Panc1 (cell line): ENCODE measurements around the gene SAXO2. TPM values are rescaled to one million over a fixed set of nuclear protein-coding genes. Genes with fewer than 3 reads are reported as not detected.
"Not testable (repeated sequence)": the region's sequence is repeated elsewhere in the genome, so short reads cannot be mapped to it uniquely, and the experiment has no call there.

ENCODE experiments used
- ATAC-seq: fragments of 200-7000 bp; cut with Tn5 transposase; 2 replicates; pipeline ENCODE4 v1.9.1; 2020; ENCODE audit warnings: mild to moderate bottlenecking, moderate library complexity
- BruUV-seq: library from RNA; stranded (reverse); fragments of 400-500 nt; replicated peaks from 2 replicates; lab custom pipeline; 2021; lab: Mats Ljungman, UMichigan
- CTCF ChIA-PET: fragments of 300-600 bp; sonication (Branson Sonifier 250); formaldehyde crosslinking; loops from one replicate; lab custom pipeline; 2022; ENCODE audit warnings: antibody characterized with exemption; lab: Charles Lee
- POLR2A ChIA-PET: fragments of 300-600 bp; sonication (Branson Sonifier 250); formaldehyde crosslinking; loops from one replicate; lab custom pipeline; 2022; ENCODE audit warnings: antibody characterized with exemption; lab: Charles Lee
- DNase-seq: peaks from one replicate; pipeline ENCODE4 v3.0.0-alpha.2; 2010; ENCODE audit warnings: low read depth, low spot score
- H3K27ac ChIP-seq: 2 replicates; pipeline ENCODE4 v1.5.1; 2011; ENCODE audit warnings: mild to moderate bottlenecking, low read length, inconsistent platforms
- H3K27me3 ChIP-seq: fragments of 200-500 bp; sonication (Bioruptor generic); 2 replicates; pipeline ENCODE4 v1.6.0; 2014; ENCODE audit warnings: low read length, inconsistent platforms; ENCODE audit not compliant: control insufficient read depth, insufficient read depth
- H3K36me3 ChIP-seq: fragments of 200-500 bp; sonication (Bioruptor generic); 2 replicates; pipeline ENCODE4 v1.5.1; 2014; ENCODE audit warnings: inconsistent platforms, mild to moderate bottlenecking, low read length, moderate library complexity; ENCODE audit not compliant: control insufficient read depth, insufficient read depth
- H3K4me1 ChIP-seq: 2 replicates; pipeline ENCODE4 v1.5.1; 2011; ENCODE audit warnings: inconsistent platforms, mild to moderate bottlenecking, low read length, moderate library complexity; ENCODE audit not compliant: control insufficient read depth, insufficient read depth
- H3K4me3 ChIP-seq, 2 experiments: 2 replicates each; pipeline ENCODE4 v1.5.1; 2011 to 2012; ENCODE audit warnings: low read depth in 2 of 2, low read length in 2 of 2, mild to moderate bottlenecking in 2 of 2, inconsistent platforms in 1 of 2, moderate library complexity in 1 of 2
- H3K9me3 ChIP-seq: fragments of 200-500 bp; sonication (Bioruptor generic); 2 replicates; pipeline ENCODE4 v1.5.1; 2014; ENCODE audit warnings: low read depth, mild to moderate bottlenecking, inconsistent platforms, low read length, moderate library complexity; ENCODE audit not compliant: control insufficient read depth, insufficient read depth
- POLR2AphosphoS5 ChIP-seq: IDR thresholded peaks from 2 replicates; pipeline ENCODE4 v1.6.1; 2012; ENCODE audit warnings: mild to moderate bottlenecking, low read depth, low read length, moderate library complexity
- SIN3A ChIP-seq: IDR thresholded peaks from 2 replicates; pipeline ENCODE4 v1.6.1; 2012; ENCODE audit warnings: low read depth, mild to moderate bottlenecking, low read length, moderate library complexity, borderline replicate concordance; ENCODE audit not compliant: insufficient read depth
- TCF7L2 ChIP-seq: IDR thresholded peaks from 2 replicates; pipeline ENCODE4 v1.6.1; 2011; ENCODE audit warnings: mild to moderate bottlenecking, low read depth, low read length, inconsistent platforms
- in situ Hi-C: cut with HindIII; loops from 2 replicates; pipeline ENCODE4 v1.10.0; 2016; ENCODE audit warnings: low sequenced_read_pairs, low pct_unique_long_range_greater_than_20kb
- intact Hi-C: fragments of 100-400 bp; cut with micrococcal nuclease; formaldehyde crosslinking; loops from one replicate; pipeline ENCODE4 v1.10.0; 2022; ENCODE audit not compliant: unreplicated experiment
- total RNA-seq: library from RNA; stranded (reverse); gene quantifications from one replicate; pipeline ENCODE4 v1.2.1, GENCODE V29; 2021; ENCODE audit not compliant: unreplicated experiment
- TF ChIP-seq, protein P1 (sequence below): fragments of 450-650 bp; IDR thresholded peaks from 2 replicates; pipeline ENCODE4 v1.5.1; 2017; ENCODE audit warnings: mild to moderate bottlenecking
- TF ChIP-seq, protein P2 (sequence below), 2 experiments: IDR thresholded peaks; 2 replicates each; pipeline ENCODE4 v1.6.1; 2011 to 2012; ENCODE audit warnings: low read depth in 2 of 2, control low read depth in 1 of 2, low read length in 1 of 2, mild to moderate bottlenecking in 1 of 2, moderate library complexity in 1 of 2; ENCODE audit not compliant: insufficient read depth in 1 of 2

SAXO2 gene
- total RNA-seq, 1 experiment from 2014 or later: 1.1 TPM

DNA sequence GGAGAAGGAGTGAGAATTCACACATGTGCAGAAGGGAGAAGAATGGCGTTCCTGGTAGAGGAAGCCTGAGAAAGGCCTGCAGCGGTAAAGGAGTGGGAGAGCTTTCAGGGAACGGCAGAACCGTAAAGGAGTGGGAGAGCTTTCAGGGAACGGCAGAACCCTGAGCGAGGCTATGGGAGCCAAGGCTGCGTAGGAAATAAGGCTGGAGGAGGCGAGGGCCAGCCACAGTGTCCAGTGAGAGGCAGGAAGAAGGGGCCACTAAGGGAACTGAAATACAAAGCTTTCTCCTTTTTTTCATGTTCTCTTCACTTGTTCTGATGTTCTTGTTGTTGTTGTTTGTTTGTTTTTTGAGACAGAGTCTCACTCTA, 45.1 kb downstream of the SAXO2 start:
- no peaks in the 10 kb centered on the region for H3K27me3 ChIP-seq
- intact Hi-C loops: no loop called here
- CTCF ChIA-PET: no interaction called here

DNA sequence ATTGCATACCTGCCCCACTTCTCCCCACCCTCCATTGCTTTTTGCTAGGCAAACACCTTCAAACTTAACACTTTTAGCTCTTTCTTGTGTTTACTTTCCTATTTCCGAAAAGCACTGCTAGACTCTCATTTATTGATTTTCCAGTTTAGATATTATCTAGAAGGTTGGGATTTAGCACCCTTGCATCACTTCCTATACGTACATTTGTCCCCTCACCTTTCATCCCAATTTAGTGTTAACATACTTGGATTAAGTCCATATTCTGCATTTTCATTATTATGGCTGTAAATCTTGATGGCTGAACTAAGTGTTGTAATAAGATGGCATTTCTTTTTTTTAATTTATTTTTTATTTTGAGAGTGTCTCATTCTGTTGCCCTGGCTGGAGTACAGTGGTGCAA, 47.2 kb downstream of the SAXO2 start:
- H3K36me3 ChIP-seq: no peaks in the 10 kb centered on the region
- H3K27me3 ChIP-seq: no peaks in the 10 kb centered on the region
- H3K9me3 ChIP-seq: no peaks in the 10 kb centered on the region
- POLR2A ChIA-PET: interaction anchor here (0.7 kb wide), 2 partner anchors 14 to 1046 kb away, joined by 3 to 7 read pairs; no protein-coding TSS in a partner anchor
- CTCF ChIA-PET: no interaction called here
- TF ChIP-seq POLR2AphosphoS5 (no peak), SIN3A (no peak), TCF7L2 (no peak)
- TF ChIP-seq, protein P1, sequence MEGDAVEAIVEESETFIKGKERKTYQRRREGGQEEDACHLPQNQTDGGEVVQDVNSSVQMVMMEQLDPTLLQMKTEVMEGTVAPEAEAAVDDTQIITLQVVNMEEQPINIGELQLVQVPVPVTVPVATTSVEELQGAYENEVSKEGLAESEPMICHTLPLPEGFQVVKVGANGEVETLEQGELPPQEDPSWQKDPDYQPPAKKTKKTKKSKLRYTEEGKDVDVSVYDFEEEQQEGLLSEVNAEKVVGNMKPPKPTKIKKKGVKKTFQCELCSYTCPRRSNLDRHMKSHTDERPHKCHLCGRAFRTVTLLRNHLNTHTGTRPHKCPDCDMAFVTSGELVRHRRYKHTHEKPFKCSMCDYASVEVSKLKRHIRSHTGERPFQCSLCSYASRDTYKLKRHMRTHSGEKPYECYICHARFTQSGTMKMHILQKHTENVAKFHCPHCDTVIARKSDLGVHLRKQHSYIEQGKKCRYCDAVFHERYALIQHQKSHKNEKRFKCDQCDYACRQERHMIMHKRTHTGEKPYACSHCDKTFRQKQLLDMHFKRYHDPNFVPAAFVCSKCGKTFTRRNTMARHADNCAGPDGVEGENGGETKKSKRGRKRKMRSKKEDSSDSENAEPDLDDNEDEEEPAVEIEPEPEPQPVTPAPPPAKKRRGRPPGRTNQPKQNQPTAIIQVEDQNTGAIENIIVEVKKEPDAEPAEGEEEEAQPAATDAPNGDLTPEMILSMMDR: no peak
- TF ChIP-seq, protein P2, sequence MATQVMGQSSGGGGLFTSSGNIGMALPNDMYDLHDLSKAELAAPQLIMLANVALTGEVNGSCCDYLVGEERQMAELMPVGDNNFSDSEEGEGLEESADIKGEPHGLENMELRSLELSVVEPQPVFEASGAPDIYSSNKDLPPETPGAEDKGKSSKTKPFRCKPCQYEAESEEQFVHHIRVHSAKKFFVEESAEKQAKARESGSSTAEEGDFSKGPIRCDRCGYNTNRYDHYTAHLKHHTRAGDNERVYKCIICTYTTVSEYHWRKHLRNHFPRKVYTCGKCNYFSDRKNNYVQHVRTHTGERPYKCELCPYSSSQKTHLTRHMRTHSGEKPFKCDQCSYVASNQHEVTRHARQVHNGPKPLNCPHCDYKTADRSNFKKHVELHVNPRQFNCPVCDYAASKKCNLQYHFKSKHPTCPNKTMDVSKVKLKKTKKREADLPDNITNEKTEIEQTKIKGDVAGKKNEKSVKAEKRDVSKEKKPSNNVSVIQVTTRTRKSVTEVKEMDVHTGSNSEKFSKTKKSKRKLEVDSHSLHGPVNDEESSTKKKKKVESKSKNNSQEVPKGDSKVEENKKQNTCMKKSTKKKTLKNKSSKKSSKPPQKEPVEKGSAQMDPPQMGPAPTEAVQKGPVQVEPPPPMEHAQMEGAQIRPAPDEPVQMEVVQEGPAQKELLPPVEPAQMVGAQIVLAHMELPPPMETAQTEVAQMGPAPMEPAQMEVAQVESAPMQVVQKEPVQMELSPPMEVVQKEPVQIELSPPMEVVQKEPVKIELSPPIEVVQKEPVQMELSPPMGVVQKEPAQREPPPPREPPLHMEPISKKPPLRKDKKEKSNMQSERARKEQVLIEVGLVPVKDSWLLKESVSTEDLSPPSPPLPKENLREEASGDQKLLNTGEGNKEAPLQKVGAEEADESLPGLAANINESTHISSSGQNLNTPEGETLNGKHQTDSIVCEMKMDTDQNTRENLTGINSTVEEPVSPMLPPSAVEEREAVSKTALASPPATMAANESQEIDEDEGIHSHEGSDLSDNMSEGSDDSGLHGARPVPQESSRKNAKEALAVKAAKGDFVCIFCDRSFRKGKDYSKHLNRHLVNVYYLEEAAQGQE (IDR thresholded peaks at IDR 0.05; ENCODE audit: insufficient read depth in 1 of 2, low read depth in 2 of 2, low read length in 1 of 2): no peak
- in situ Hi-C loops (no loop called here), intact Hi-C loops (no loop called here)
- no peak overlapping the region for H3K4me3 ChIP-seq
- ATAC-seq (no peak), DNase-seq (no peak)
- no peaks in the 10 kb centered on the region for H3K4me1 ChIP-seq
- no TSS peak for BruUV-seq
- H3K27ac ChIP-seq: no peak overlapping the region

More for the DNA sequence above, 45.1 kb downstream of the SAXO2 start:
- TF ChIP-seq, protein P2 (IDR thresholded peaks at IDR 0.05; ENCODE audit: insufficient read depth in 1 of 2, low read depth in 2 of 2, low read length in 1 of 2): no peak
- TF ChIP-seq, protein P1: no peak
- TF ChIP-seq TCF7L2 (no peak), SIN3A (no peak), POLR2AphosphoS5 (no peak)
- ATAC-seq (no peak), DNase-seq (no peak)
- no peaks in the 10 kb centered on the region for H3K9me3 ChIP-seq
- POLR2A ChIA-PET: no interaction called here
- BruUV-seq: no TSS peak
- H3K4me3 ChIP-seq: no peak overlapping the region
- no peaks in the 10 kb centered on the region for H3K36me3 ChIP-seq
- H3K4me1 ChIP-seq: no peaks in the 10 kb centered on the region
- H3K27ac ChIP-seq: no peak overlapping the region
- in situ Hi-C loops: no loop called here

DNA sequence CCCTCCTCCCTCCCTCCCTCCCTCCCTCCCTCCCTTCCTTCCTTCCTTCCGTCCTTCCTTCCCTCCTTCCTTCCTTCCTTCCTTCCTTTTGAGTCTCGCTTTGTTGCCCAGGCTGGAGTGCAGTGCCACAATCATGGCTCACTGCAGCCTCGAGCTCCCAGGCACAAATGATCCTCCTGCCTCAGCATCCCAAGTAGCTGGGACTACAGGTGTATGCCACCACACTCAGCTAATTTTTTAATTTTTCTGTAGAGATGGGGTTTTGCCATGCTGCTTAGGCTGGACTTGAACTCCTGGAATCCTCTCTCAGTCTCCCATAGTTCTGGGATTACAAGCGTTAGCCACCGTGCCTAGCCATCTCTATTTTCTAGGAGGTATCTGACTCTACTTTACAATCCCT, 48.7 kb downstream of the SAXO2 start:
- CTCF ChIA-PET, in situ Hi-C loops, H3K4me1 ChIP-seq, intact Hi-C loops, POLR2A ChIA-PET, H3K27ac ChIP-seq, ATAC-seq, H3K27me3 ChIP-seq, BruUV-seq, DNase-seq, H3K4me3 ChIP-seq, H3K9me3 ChIP-seq, H3K36me3 ChIP-seq: not testable (repeated sequence)
